Stimulated activated CD8-positive, alpha-beta memory T cell treated with anti-CD3 and anti-CD28 coated beads, Interleukin-7, amount 100 ng/mL, for 48 hours (primary cell): ENCODE results near the gene PPARG.
"Not testable (repeated sequence)": the region's sequence is repeated elsewhere in the genome, so short reads cannot be mapped to it uniquely, and the experiment has no call there.

ENCODE experiments used
- DNase-seq, 2 donors: peaks; one replicate each; pipeline ENCODE4 v3.0.0-alpha.2; 2020; ENCODE audit warnings: low read depth in 1 of 2; ENCODE audit errors: extremely low read depth in 1 of 2

Gene PPARG

GRCh38 chr3:12278566-12278965, 10.3 kb upstream of the PPARG start:
- no peak for DNase-seq

- DNase-seq, result no peak
Observed at GRCh38 chr3:12279591-12280326, 9.1 kb upstream of the PPARG start.

DNA sequence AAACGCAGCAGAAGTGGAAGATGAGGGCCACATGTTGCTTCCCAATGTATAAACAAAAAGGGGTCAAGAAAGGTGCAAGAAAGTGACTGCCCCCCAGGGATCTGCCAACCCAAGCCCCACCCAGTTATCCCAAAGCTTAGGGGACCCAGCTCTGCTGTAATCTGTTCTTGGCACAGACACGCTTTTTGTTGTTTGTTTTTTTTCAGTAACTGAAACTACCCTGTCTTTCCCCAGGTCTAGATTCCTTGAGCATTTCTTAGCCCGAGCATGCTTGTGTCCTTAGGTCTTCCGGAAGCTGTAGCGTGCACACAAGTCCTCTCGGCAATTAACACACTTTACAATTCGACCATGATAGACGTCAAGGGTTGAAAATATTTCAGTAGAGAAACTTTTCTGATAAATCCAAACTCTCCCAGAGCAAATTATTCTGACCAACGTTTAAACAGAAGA, 8.5 kb upstream of the PPARG start:
- DNase-seq, result no peak

- no peak for DNase-seq
Observed at GRCh38 chr3:12284591-12284990, 4.3 kb upstream of the PPARG start.

GRCh38 chr3:12285003-12285555, 3.8 kb upstream of the PPARG start:
- DNase-seq, result no peak

- DNase-seq, result not testable (repeated sequence)
Observed at GRCh38 chr3:12285779-12286178, 3.1 kb upstream of the PPARG start.

DNA sequence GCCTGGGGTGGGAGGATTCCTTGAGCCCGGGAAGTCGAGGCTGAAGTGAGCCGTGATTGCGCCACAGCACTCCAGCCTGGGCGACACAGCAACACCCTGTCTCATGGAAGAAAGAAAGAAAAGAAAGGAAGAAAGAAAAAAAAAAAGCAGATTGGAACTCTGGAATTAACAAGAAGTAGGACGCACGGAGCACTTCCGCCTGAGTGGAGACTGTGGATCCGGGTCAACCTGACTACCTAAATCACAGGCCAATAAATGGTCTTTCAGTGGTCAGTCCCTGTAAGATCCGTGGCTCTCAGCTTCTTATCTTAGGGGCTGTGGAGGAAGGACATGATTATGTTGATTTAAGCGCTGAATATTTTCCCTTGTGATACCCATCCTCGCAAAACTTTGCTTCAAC, 2.4 kb upstream of the PPARG start:
- DNase-seq, result no peak

- DNase-seq, result no peak
Observed at GRCh38 chr3:12286927-12287726, 1.7 kb upstream of the PPARG start.

GRCh38 chr3:12287727-12288181, 1.1 kb upstream of the PPARG start:
- no peak for DNase-seq

GRCh38 chr3:12289524-12289923, 654 bp downstream of the PPARG start:
- DNase-seq, result no peak

- no peak for DNase-seq
Observed at GRCh38 chr3:12292770-12293169, 3.9 kb downstream of the PPARG start.

DNA sequence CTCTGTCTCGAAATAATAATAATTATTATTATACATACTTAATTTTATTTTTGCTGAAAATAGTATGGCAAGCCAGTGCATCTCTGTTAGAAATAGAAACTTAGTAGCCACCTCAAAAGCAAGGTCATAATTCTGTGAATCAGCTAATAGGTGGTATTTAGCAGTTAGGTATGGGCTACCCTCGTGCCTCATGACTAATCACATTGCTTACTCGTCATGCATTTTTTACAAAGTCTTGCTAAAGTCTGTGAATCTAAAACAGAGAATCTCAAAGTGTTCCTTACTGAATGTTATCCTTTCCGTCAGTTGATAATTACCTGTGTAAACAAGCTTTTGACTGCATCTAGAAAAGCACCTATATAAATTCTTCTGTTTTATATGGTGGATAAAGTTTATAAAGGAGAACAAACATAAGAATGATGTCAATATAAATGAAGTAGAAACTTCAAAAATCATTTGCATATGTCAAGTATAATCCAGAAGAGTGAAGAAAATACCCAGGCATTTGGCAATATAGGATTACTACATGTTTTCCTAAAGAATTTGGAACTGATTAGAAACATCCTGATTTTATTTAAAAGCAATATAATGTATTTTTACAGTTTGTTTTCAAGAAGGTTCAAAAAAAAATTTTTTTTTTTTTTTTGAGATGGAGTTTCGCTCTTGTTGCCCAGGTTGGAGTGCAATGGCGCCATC, 6.2 kb downstream of the PPARG start:
- DNase-seq, result no peak

GRCh38 chr3:12296511-12296910, 7.6 kb downstream of the PPARG start:
- DNase-seq, result no peak

DNA sequence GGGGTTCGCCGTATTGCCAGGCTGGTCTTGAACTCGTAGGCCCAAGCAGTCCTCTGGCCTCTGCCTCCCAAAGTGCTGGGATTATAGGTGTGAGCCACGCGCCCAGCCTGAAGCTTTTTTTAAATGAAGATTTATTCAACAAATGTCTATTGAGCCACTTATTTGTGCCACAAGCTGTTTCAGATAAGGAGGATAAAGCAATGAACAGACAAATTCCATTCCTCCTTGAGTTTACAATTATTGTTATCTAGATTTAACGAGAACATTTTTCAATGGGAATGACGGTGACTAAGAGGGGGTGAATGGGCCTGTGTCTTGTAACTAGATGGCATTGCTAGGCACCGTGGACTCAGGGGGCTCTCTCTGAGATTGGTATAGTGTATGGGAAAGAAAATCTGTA, 10.2 kb downstream of the PPARG start:
- no peak for DNase-seq

- no peak for DNase-seq
Observed at GRCh38 chr3:12300137-12300536, 11.3 kb downstream of the PPARG start.

GRCh38 chr3:12301031-12301430, 12.2 kb downstream of the PPARG start:
- no peak for DNase-seq

GRCh38 chr3:12301513-12301912, 12.6 kb downstream of the PPARG start:
- no peak for DNase-seq

DNA sequence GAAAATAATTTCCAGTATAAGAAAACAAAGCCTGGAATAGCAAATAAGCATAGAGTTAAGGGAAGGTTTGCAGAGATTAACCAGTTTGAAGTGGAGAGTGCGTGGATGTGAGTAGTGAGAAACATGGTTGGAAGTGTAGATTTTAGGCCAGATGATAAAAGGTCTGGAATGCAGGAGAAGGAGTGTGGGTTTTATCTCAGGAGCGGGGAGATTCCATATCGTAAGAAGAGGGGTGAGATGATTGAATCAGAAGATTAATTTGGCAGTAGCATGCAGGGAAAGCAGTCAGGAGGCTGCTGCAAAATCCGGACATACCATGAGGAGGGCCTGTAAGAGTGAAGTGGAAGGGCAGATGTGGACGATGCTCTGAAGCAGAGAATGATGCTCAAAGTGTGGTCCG, 13.7 kb downstream of the PPARG start:
- DNase-seq, result no peak

DNA sequence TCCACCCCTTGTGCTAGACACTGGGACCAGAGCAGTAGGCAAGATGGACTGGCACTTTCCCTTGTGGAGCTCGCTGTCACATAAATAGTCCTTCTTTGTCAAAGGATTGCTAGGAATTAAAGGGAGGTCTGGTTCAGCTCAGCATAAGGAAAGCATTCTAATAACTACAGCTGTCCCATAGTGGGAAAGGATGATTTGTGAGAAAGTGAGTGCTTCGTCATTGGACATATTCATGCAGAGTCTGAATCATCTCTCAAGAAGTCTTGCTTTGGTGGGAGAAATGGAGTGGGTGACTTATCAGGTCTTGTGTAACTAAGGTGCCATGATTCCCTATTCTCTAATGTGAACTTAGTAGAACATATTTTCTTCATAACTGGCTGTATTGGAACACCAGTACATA, 14.7 kb downstream of the PPARG start:
- DNase-seq, result no peak

DNA sequence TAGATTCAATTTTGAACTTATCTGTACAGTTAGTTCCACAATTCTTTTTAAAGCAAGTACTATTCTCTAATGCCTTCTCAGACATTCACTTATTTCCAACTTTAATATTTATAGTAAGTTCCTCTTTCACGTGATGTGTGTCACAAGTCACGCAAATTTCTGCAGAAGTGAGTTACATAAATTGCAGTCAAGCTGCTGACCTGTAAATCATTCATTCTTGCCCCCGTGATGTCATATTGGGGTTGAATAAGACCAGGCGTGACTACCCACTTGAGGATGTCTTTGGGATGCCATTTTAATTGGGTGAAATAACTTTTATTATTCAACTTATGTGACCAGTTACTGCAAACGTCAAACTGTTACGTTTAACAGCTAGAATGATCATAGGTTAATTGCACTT, 15.1 kb downstream of the PPARG start:
- DNase-seq, result no peak

GRCh38 chr3:12307136-12307535, 18.3 kb downstream of the PPARG start:
- DNase-seq, result no peak
